Dendritic cell treated with granulocyte-macrophage colony-stimulating factor and Interleukin-4, amounts not matched to agents 40 ng/mL and 50 ng/mL, for 4 days (primary cell): ENCODE results near the gene PIEZO2.

Experiments
- H3K27ac Mint-ChIP-seq: one replicate; pipeline ENCODE4 v1.8.0; 2022; ENCODE audit warnings: mild to moderate bottlenecking, mixed read lengths
- H3K27me3 Mint-ChIP-seq: one replicate; pipeline ENCODE4 v1.8.0; 2022; ENCODE audit warnings: mild to moderate bottlenecking, mixed read lengths
- H3K36me3 Mint-ChIP-seq: one replicate; pipeline ENCODE4 v1.8.0; 2022; ENCODE audit warnings: low read depth, mixed read lengths
- H3K4me1 Mint-ChIP-seq: one replicate; pipeline ENCODE4 v1.8.0; 2022; ENCODE audit warnings: low read depth, mixed read lengths
- H3K4me3 Mint-ChIP-seq: one replicate; pipeline ENCODE4 v1.8.0; 2022; ENCODE audit warnings: mild to moderate bottlenecking, moderate library complexity, mixed read lengths
- H3K9me3 Mint-ChIP-seq: one replicate; pipeline ENCODE4 v1.8.0; 2022; ENCODE audit warnings: mixed read lengths
- intact Hi-C: fragments of 100-400 bp; cut with micrococcal nuclease; formaldehyde crosslinking; loops from one replicate; pipeline ENCODE4 v1.15.0; 2022

The PIEZO2 gene

GRCh38 chr18:10833656-10834055, 315.7 kb downstream of the PIEZO2 start:
- H3K27ac Mint-ChIP-seq: no peak overlapping the region
- no peak overlapping the region for H3K4me3 Mint-ChIP-seq
- no peaks in the 10 kb centered on the region for H3K36me3 Mint-ChIP-seq
- no peaks in the 10 kb centered on the region for H3K4me1 Mint-ChIP-seq
- no peaks in the 10 kb centered on the region for H3K27me3 Mint-ChIP-seq
- no peaks in the 10 kb centered on the region for H3K9me3 Mint-ChIP-seq
- intact Hi-C loops: no loop called here

- no peak overlapping the region for H3K27ac Mint-ChIP-seq
- peaks cover 5% of the 10 kb centered on the region for H3K27me3 Mint-ChIP-seq
- peaks cover 11% of the 10 kb centered on the region for H3K9me3 Mint-ChIP-seq
- no peaks in the 10 kb centered on the region for H3K36me3 Mint-ChIP-seq
- no peak overlapping the region for H3K4me3 Mint-ChIP-seq
- intact Hi-C loops: no loop called here
- no peaks in the 10 kb centered on the region for H3K4me1 Mint-ChIP-seq
These were observed 323.0 kb downstream of the PIEZO2 start for GRCh38 chr18:10826400-10826799.

DNA sequence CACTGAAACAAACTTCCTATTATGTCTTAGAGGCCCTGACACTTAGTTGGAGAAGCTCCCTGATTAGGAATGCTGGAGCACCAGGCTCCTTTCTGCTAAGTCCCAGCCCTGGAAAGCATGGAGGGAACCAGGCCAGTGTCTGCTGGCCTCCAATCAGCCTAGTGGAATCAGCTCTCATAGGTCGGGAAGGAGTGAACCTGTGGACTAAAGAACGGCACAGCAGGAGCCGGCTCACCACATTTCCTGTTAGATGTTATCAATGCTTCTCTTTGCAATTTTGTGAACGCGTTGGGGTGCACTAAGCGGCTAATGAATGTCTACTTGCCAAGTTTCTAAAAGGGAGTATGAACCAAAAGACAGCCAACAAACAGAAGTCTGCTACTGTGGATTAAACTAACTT, 326.9 kb downstream of the PIEZO2 start:
- H3K4me1 Mint-ChIP-seq: no peaks in the 10 kb centered on the region
- peaks cover 5% of the 10 kb centered on the region for H3K27me3 Mint-ChIP-seq
- intact Hi-C loops: no loop called here
- H3K9me3 Mint-ChIP-seq: peaks cover 27% of the 10 kb centered on the region
- no peaks in the 10 kb centered on the region for H3K36me3 Mint-ChIP-seq
- no peak overlapping the region for H3K27ac Mint-ChIP-seq
- H3K4me3 Mint-ChIP-seq: no peak overlapping the region

DNA sequence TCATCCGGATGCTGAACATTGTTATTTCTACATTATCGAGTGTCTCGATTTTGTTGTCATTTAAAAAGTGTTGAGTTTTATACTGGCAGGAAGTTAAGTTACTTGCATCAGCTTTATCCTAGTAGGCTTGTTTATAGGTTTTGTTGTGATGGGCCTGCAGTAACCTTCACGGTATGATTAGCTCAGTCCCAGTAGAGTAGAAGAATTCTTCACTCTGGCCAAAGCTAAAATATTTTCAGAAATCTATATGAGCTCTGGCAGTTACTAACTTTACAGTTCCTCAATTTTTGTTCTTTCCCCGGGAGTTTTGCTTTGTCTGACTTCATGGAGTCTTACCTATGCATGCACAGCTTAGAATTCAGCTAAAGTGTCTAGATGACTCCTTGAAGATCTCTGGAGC, 328.7 kb downstream of the PIEZO2 start:
- Mint-ChIP-seq H3K27ac (no peak overlapping the region), H3K27me3 (peaks cover 5% of the 10 kb centered on the region), H3K4me3 (no peak overlapping the region), H3K36me3 (no peaks in the 10 kb centered on the region), H3K9me3 (peaks cover 16% of the 10 kb centered on the region), H3K4me1 (no peaks in the 10 kb centered on the region)
- intact Hi-C loops: no loop called here

DNA sequence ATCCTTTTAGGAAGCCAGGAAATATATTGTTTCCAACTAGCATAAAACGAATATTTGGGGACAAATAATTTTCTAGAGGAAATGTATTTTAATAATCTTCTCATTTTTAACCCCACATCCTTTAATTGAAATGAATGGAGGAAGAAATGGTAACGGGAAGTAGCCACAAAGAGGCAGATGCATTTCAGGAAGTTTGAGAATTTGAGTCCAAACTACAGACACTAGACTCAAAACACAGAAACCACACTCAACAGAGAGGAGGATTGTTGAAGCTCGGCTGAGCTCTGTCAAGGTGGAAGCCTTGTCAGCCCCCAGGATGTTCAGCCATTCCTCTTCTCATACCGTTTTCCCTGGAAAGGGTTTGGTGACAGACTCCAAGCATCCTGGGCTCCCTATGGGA, 335.0 kb downstream of the PIEZO2 start:
- Mint-ChIP-seq H3K27me3 (no peaks in the 10 kb centered on the region), H3K4me3 (no peak overlapping the region), H3K27ac (no peak overlapping the region), H3K36me3 (no peaks in the 10 kb centered on the region), H3K4me1 (peaks cover 6% of the 10 kb centered on the region), H3K9me3 (no peaks in the 10 kb centered on the region)
- intact Hi-C loops: no loop called here

- Mint-ChIP-seq H3K9me3 (no peaks in the 10 kb centered on the region), H3K36me3 (no peaks in the 10 kb centered on the region), H3K4me3 (no peak overlapping the region), H3K27ac (no peak overlapping the region), H3K27me3 (no peaks in the 10 kb centered on the region), H3K4me1 (no peaks in the 10 kb centered on the region)
- intact Hi-C loops: no loop called here
These were observed 343.7 kb downstream of the PIEZO2 start for GRCh38 chr18:10805587-10806118.

- Mint-ChIP-seq H3K27ac (no peak overlapping the region), H3K4me1 (no peaks in the 10 kb centered on the region), H3K36me3 (no peaks in the 10 kb centered on the region), H3K27me3 (no peaks in the 10 kb centered on the region), H3K4me3 (no peak overlapping the region), H3K9me3 (no peaks in the 10 kb centered on the region)
- intact Hi-C loops: no loop called here
These were observed 345.2 kb downstream of the PIEZO2 start for GRCh38 chr18:10804126-10804525.

- intact Hi-C loops: no loop called here
These were observed 350.4 kb downstream of the PIEZO2 start for GRCh38 chr18:10798727-10799550.

GRCh38 chr18:10797896-10798295, 351.5 kb downstream of the PIEZO2 start:
- intact Hi-C loops: no loop called here
- Mint-ChIP-seq H3K27ac (no peak overlapping the region), H3K36me3 (no peaks in the 10 kb centered on the region), H3K9me3 (no peaks in the 10 kb centered on the region), H3K4me1 (peaks cover 5% of the 10 kb centered on the region), H3K27me3 (no peaks in the 10 kb centered on the region), H3K4me3 (no peak overlapping the region)

More at GRCh38 chr18:10798727-10799550, 350.4 kb downstream of the PIEZO2 start:
- Mint-ChIP-seq H3K4me3 (no peak overlapping the region), H3K4me1 (peaks cover 5% of the 10 kb centered on the region), H3K36me3 (no peaks in the 10 kb centered on the region), H3K27me3 (no peaks in the 10 kb centered on the region), H3K9me3 (no peaks in the 10 kb centered on the region), H3K27ac (no peak overlapping the region)

- Mint-ChIP-seq H3K4me1 (peaks cover 18% of the 10 kb centered on the region), H3K27me3 (no peaks in the 10 kb centered on the region)
- intact Hi-C loops: no loop called here
These were observed 354.6 kb downstream of the PIEZO2 start for GRCh38 chr18:10794771-10795170.

DNA sequence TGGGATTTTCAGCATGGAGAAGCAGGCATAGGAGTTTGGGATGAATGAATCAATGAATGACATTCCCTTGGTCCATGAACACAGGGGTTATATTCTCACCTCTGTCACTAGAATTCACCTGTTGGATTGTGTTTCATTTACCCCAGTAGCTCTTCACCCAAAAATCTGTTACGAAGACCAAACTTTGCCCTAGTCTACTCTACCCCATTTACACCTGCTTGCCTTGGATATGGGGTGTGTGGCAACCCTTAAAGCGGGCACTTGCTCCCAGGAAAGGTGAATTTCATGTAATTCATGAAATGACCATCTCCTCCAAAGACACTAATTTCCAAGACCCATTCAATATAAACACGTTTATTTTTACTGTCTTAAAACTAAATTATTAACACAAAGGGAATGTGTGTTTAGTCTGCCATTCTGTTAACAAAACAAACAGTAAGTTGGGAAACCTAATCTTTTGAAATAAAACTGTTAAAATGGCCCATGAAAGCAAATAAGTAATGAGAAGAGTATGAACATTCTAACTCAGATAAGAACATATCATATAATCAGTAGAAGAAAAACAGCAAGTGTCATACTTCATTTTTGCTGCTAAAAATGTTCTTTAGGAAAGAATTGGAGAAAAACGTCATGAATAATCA, 355.5 kb downstream of the PIEZO2 start:
- Mint-ChIP-seq H3K36me3 (no peaks in the 10 kb centered on the region), H3K27me3 (no peaks in the 10 kb centered on the region), H3K27ac (no peak overlapping the region), H3K4me1 (peaks cover 24% of the 10 kb centered on the region), H3K9me3 (no peaks in the 10 kb centered on the region), H3K4me3 (no peak overlapping the region)
- intact Hi-C loops: no loop called here

More at GRCh38 chr18:10794771-10795170, 354.6 kb downstream of the PIEZO2 start:
- H3K9me3 Mint-ChIP-seq: no peaks in the 10 kb centered on the region
- H3K4me3 Mint-ChIP-seq: no peak overlapping the region
- no peak overlapping the region for H3K27ac Mint-ChIP-seq
- no peaks in the 10 kb centered on the region for H3K36me3 Mint-ChIP-seq

DNA sequence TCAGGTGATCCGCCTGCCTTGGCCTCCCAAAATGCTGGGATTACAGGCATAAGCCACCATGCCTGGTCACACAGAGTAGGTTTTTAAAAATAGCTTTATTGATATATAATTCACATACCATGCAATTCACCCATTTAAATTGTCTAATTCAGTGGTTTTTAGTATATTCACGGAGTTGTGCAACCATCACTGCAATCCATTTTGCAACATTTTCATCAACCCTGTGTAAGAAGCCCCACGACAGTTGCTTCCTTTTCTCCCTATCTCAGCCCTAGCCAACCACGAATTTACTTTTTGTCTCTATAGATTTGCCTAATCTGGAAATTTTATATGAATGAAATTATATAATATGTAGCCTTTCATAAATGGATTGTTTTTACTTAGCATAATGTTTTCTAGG, 357.2 kb downstream of the PIEZO2 start:
- Mint-ChIP-seq H3K4me1 (peaks cover 20% of the 10 kb centered on the region), H3K27me3 (no peaks in the 10 kb centered on the region), H3K9me3 (no peaks in the 10 kb centered on the region), H3K36me3 (no peaks in the 10 kb centered on the region), H3K4me3 (no peak overlapping the region), H3K27ac (no peak overlapping the region)
- intact Hi-C loops: no loop called here

- Mint-ChIP-seq H3K9me3 (no peaks in the 10 kb centered on the region), H3K36me3 (no peaks in the 10 kb centered on the region), H3K27ac (peak overlapping the region; percentile 62), H3K4me3 (peak overlapping the region; percentile 17), H3K4me1 (peaks cover 19% of the 10 kb centered on the region), H3K27me3 (no peaks in the 10 kb centered on the region)
- intact Hi-C loops: no loop called here
These were observed 358.1 kb downstream of the PIEZO2 start for GRCh38 chr18:10791169-10791831.

- peaks cover 27% of the 10 kb centered on the region for H3K4me1 Mint-ChIP-seq
- no peaks in the 10 kb centered on the region for H3K9me3 Mint-ChIP-seq
- H3K27ac Mint-ChIP-seq: no peak overlapping the region
- H3K27me3 Mint-ChIP-seq: peaks cover 7% of the 10 kb centered on the region
- H3K4me3 Mint-ChIP-seq: no peak overlapping the region
- H3K36me3 Mint-ChIP-seq: no peaks in the 10 kb centered on the region
- intact Hi-C loops: loop anchor here (5.0 to 10.0 kb wide), 2 partner anchors 224 to 373 kb away; no protein-coding TSS in a partner anchor
These were observed 360.2 kb downstream of the PIEZO2 start for GRCh38 chr18:10789180-10789579.
